Activated CD4-positive, alpha-beta T cell treated with anti-CD3 and anti-CD28 coated beads for 36 hours (primary cell): Measurements from ENCODE around the gene DDX1. TPM values are rescaled to one million over a fixed set of nuclear protein-coding genes. Genes with fewer than 3 reads are reported as not detected.

Source experiments
- ATAC-seq: fragments of 200-7000 bp; cut with Tn5 transposase; one replicate; pipeline ENCODE4 v1.10.0; 2021; ENCODE audit warnings: mild to moderate bottlenecking, moderate library complexity
- CTCF ChIA-PET: fragments of 350-600 bp; sonication (Branson Sonifier 250); formaldehyde crosslinking; loops from one replicate; lab custom pipeline; 2021; ENCODE audit warnings: antibody characterized with exemption; lab: Charles Lee
- POLR2A ChIA-PET: fragments of 350-600 bp; sonication (Branson Sonifier 250); formaldehyde crosslinking; loops from one replicate; lab custom pipeline; 2021; ENCODE audit warnings: antibody characterized with exemption, inconsistent platforms; lab: Charles Lee
- DNase-seq: peaks from one replicate; pipeline ENCODE4 v3.0.0-alpha.2; 2020
- H3K27ac Mint-ChIP-seq: one replicate; pipeline ENCODE4 v1.8.0; 2021; ENCODE audit warnings: mixed read lengths
- H3K27me3 Mint-ChIP-seq: one replicate; pipeline ENCODE4 v1.8.0; 2021; ENCODE audit warnings: mixed read lengths
- H3K36me3 Mint-ChIP-seq: one replicate; pipeline ENCODE4 v1.8.0; 2021; ENCODE audit warnings: low read depth, mixed read lengths
- H3K4me1 Mint-ChIP-seq: one replicate; pipeline ENCODE4 v1.8.0; 2021; ENCODE audit warnings: mixed read lengths
- H3K4me3 Mint-ChIP-seq: one replicate; pipeline ENCODE4 v1.8.0; 2021; ENCODE audit warnings: mild to moderate bottlenecking, moderate library complexity, mixed read lengths
- H3K9me3 Mint-ChIP-seq: one replicate; pipeline ENCODE4 v1.8.0; 2021; ENCODE audit warnings: low read depth, mixed read lengths
- intact Hi-C, 2 experiments: fragments of 100-400 bp; cut with DNase I in 1 of 2; cut with micrococcal nuclease in 1 of 2; formaldehyde crosslinking; loops; one replicate each; pipeline versions ENCODE4 v1.14.2 to v1.15.1; 2022 to 2024; cut with DNase I, micrococcal nuclease
- total RNA-seq, 2 experiments: library from RNA; stranded (reverse); gene quantifications; one replicate each; pipeline ENCODE4 v1.2.3, GENCODE V29; 2021

DDX1 gene
- total RNA-seq, 2 experiments from 2014 or later, result 87.6 to 96.2 TPM

DNA sequence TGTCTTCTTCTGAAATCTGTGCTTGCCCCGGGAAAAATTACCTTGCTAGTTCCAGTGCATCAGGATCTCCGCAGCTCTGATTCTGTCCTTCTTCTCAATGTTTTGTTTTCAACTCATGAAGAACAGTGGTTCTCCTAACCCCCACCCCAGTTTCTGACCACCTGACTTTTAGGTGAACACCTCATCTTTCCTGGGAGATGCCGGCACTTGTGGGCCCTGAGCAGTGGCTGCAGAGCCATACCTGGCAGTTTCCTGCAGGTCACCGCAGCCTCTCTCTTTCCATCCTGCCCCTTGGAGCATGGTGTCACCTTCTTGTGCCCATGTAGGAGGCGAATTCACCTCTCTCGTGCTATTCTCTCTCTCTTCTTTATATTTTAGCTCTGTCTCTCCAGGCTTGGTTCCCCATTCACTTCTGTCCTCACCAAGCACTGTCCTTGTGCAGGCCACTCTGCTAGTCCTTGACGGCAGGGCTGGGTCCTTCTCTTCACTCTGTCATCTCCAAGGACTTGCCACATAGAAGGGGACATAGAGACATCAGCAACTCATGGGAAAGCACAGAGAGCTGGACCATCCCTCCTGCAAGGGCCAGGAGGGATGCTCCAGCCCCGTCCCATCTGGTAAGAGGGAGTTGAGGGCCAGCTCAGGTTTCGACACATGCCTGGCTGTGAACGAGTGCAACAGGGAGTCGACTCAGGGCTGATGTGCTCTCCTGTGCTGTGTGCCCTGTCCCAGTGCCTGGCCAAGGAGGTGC is 59.1 kb downstream of the DDX1 start:
- no peaks in the 10 kb centered on the region for H3K4me1 Mint-ChIP-seq
- no peak overlapping the region for H3K27ac Mint-ChIP-seq
- DNase-seq, result no peak
- H3K9me3 Mint-ChIP-seq, result no peaks in the 10 kb centered on the region
- intact Hi-C loops, result no loop called here
- ATAC-seq, result no peak
- ChIA-PET POLR2A (no interaction called here), CTCF (no interaction called here)
- H3K4me3 Mint-ChIP-seq, result no peak overlapping the region
- H3K27me3 Mint-ChIP-seq, result no peaks in the 10 kb centered on the region
- no peaks in the 10 kb centered on the region for H3K36me3 Mint-ChIP-seq

GRCh38 chr2:15651367-15651727 is 59.7 kb downstream of the DDX1 start:
- Mint-ChIP-seq H3K27me3 (no peaks in the 10 kb centered on the region), H3K36me3 (no peaks in the 10 kb centered on the region), H3K4me1 (no peaks in the 10 kb centered on the region), H3K9me3 (no peaks in the 10 kb centered on the region), H3K27ac (no peak overlapping the region), H3K4me3 (no peak overlapping the region)
- CTCF ChIA-PET, result interaction anchor here (0.5 kb wide), 1 partner anchor 22 kb away, joined by 3 read pairs; no protein-coding TSS in a partner anchor
- ATAC-seq (no peak), DNase-seq (no peak)
- POLR2A ChIA-PET, result no interaction called here
- intact Hi-C loops, result no loop called here

DNA sequence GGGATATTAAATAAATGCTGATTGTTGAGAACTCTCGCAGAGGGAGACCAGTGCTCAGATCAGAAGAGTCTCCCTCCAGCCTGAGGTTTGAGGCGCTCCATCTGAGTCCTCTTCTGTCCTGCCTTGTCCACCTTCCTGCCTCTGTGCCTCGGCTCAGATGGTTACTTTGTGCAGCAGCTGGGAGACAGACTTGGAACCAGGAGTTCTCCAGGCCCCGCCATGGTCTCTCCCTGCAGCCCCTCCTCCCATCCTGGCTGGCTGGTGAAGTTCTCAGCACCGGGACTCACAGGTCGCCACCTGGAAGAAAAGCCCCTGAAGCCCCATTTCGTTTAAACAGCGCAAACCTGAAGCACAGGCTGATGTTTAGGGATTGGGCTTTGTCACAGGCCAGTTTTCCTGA is 60.6 kb downstream of the DDX1 start:
- no peak overlapping the region for H3K4me3 Mint-ChIP-seq
- no peak for ATAC-seq
- ChIA-PET CTCF (no interaction called here), POLR2A (no interaction called here)
- H3K4me1 Mint-ChIP-seq, result no peaks in the 10 kb centered on the region
- H3K36me3 Mint-ChIP-seq, result no peaks in the 10 kb centered on the region
- no peaks in the 10 kb centered on the region for H3K9me3 Mint-ChIP-seq
- DNase-seq, result no peak
- H3K27me3 Mint-ChIP-seq, result no peaks in the 10 kb centered on the region
- no peak overlapping the region for H3K27ac Mint-ChIP-seq
- intact Hi-C loops, result no loop called here

DNA sequence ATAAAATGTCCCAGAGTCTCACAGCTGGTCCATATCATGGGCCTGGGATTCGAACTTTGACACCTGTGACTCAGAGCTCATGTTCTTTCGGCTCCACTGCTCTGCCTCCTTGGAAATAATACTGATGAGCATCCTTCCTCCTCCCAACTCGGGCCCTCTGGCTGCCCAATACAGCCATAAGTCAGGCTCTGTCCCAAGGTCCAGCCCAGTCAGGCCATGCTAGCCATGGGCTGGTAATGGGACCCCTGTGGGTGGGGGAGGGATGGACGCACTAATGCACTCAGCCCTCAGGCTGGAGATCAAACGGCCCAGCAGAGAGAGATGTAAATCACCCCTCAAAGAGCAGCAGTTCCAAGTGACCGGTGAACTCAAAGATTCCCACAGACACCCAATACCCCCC is 61.1 kb downstream of the DDX1 start:
- DNase-seq (no peak), ATAC-seq (no peak)
- Mint-ChIP-seq H3K36me3 (no peaks in the 10 kb centered on the region), H3K27ac (no peak overlapping the region), H3K9me3 (no peaks in the 10 kb centered on the region), H3K27me3 (no peaks in the 10 kb centered on the region), H3K4me3 (no peak overlapping the region), H3K4me1 (no peaks in the 10 kb centered on the region)
- intact Hi-C loops, result no loop called here
- ChIA-PET CTCF (no interaction called here), POLR2A (no interaction called here)

GRCh38 chr2:15653806-15654726 is 62.4 kb downstream of the DDX1 start:
- Mint-ChIP-seq H3K4me1 (no peaks in the 10 kb centered on the region), H3K36me3 (no peaks in the 10 kb centered on the region), H3K4me3 (no peak overlapping the region), H3K27me3 (peaks cover under 1% of the 10 kb centered on the region), H3K27ac (no peak overlapping the region), H3K9me3 (no peaks in the 10 kb centered on the region)
- no peak for DNase-seq
- POLR2A ChIA-PET, result no interaction called here
- CTCF ChIA-PET, result no interaction called here
- intact Hi-C loops, result no loop called here
- no peak for ATAC-seq

GRCh38 chr2:15654727-15655073 is 63.0 kb downstream of the DDX1 start:
- DNase-seq (no peak), ATAC-seq (no peak)
- Mint-ChIP-seq H3K9me3 (no peaks in the 10 kb centered on the region), H3K27ac (no peak overlapping the region), H3K4me3 (no peak overlapping the region), H3K4me1 (no peaks in the 10 kb centered on the region), H3K36me3 (no peaks in the 10 kb centered on the region), H3K27me3 (peaks cover 1% of the 10 kb centered on the region)
- ChIA-PET POLR2A (interaction anchor here (0.5 kb wide), 1 partner anchor 657 kb away, joined by 3 read pairs; no protein-coding TSS in a partner anchor), CTCF (interaction anchor here (0.6 kb wide), 2 partner anchors 21 to 410 kb away, joined by 3 to 4 read pairs; no protein-coding TSS in a partner anchor)
- intact Hi-C loops, result no loop called here

GRCh38 chr2:15655123-15655887 is 63.6 kb downstream of the DDX1 start:
- ChIA-PET CTCF (interaction anchor here (0.6 kb wide), 2 partner anchors 20 to 410 kb away, joined by 3 to 4 read pairs; no protein-coding TSS in a partner anchor), POLR2A (interaction anchor here (0.5 kb wide), 1 partner anchor 656 kb away, joined by 3 read pairs; no protein-coding TSS in a partner anchor)
- H3K27me3 Mint-ChIP-seq, result peaks cover 1% of the 10 kb centered on the region
- H3K36me3 Mint-ChIP-seq, result no peaks in the 10 kb centered on the region
- DNase-seq, result no peak
- no peaks in the 10 kb centered on the region for H3K4me1 Mint-ChIP-seq
- H3K4me3 Mint-ChIP-seq, result no peak overlapping the region
- no peaks in the 10 kb centered on the region for H3K9me3 Mint-ChIP-seq
- no peak overlapping the region for H3K27ac Mint-ChIP-seq
- intact Hi-C loops, result no loop called here
- ATAC-seq, result no peak

- Mint-ChIP-seq H3K4me1 (no peaks in the 10 kb centered on the region), H3K9me3 (no peaks in the 10 kb centered on the region), H3K27ac (no peak overlapping the region), H3K27me3 (peaks cover 1% of the 10 kb centered on the region), H3K4me3 (no peak overlapping the region), H3K36me3 (no peaks in the 10 kb centered on the region)
- POLR2A ChIA-PET, result no interaction called here
- CTCF ChIA-PET, result no interaction called here
- DNase-seq, result no peak
- intact Hi-C loops, result no loop called here
- no peak for ATAC-seq
Observed at GRCh38 chr2:15656090-15656489, 64.4 kb downstream of the DDX1 start.

DNA sequence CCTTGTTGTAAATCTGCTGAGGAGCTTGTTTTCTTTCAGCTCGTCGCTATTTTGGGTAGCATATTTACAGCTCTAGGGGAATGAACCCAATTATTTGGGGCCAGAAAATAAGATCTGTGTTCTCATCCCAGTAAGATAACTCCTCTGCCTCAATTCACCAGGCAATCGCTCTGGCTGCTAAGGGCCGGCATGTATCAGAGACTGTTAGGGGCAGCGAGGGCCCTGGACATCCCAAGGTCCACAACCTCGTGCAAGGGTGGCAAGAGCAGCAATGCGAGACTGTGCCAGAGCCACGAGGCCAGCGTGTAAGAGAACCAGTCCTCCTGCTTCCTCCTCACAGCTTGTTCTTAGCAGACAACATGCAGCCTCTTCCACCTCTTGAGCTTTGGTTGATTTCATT is 66.1 kb downstream of the DDX1 start:
- ATAC-seq (no peak), DNase-seq (no peak)
- Mint-ChIP-seq H3K36me3 (no peaks in the 10 kb centered on the region), H3K4me3 (no peak overlapping the region), H3K27ac (no peak overlapping the region), H3K9me3 (no peaks in the 10 kb centered on the region), H3K4me1 (no peaks in the 10 kb centered on the region), H3K27me3 (peaks cover 1% of the 10 kb centered on the region)
- CTCF ChIA-PET, result interaction anchor here (0.6 kb wide), 1 partner anchor 43 kb away, joined by 4 read pairs; no protein-coding TSS in a partner anchor
- intact Hi-C loops, result no loop called here
- POLR2A ChIA-PET, result no interaction called here

GRCh38 chr2:15658911-15659310 is 67.2 kb downstream of the DDX1 start:
- intact Hi-C loops, result no loop called here
- ChIA-PET CTCF (no interaction called here), POLR2A (no interaction called here)
- no peak for DNase-seq
- H3K27me3 Mint-ChIP-seq, result peaks cover 1% of the 10 kb centered on the region
- H3K9me3 Mint-ChIP-seq, result peaks cover 2% of the 10 kb centered on the region
- no peak overlapping the region for H3K4me3 Mint-ChIP-seq
- H3K4me1 Mint-ChIP-seq, result no peaks in the 10 kb centered on the region
- no peaks in the 10 kb centered on the region for H3K36me3 Mint-ChIP-seq
- ATAC-seq, result no peak
- no peak overlapping the region for H3K27ac Mint-ChIP-seq

- no peak for DNase-seq
- Mint-ChIP-seq H3K36me3 (no peaks in the 10 kb centered on the region), H3K4me3 (no peak overlapping the region), H3K9me3 (peaks cover 4% of the 10 kb centered on the region), H3K27ac (no peak overlapping the region), H3K4me1 (no peaks in the 10 kb centered on the region), H3K27me3 (peaks cover 1% of the 10 kb centered on the region)
- ATAC-seq, result no peak
- CTCF ChIA-PET, result no interaction called here
- POLR2A ChIA-PET, result no interaction called here
- intact Hi-C loops, result no loop called here
Observed at GRCh38 chr2:15660491-15661294, 69.0 kb downstream of the DDX1 start.
